ENCODE data around the gene NUDCD3.
"Not testable (repeated sequence)": the region's sequence is repeated elsewhere in the genome, so short reads cannot be mapped to it uniquely, and the experiment has no call there.

Gene NUDCD3

GRCh38 chr7:44441079-44441478 lies 49.4 kb downstream of the NUDCD3 start:
- no peak for DNase-seq

GRCh38 chr7:44440577-44441078 lies 49.8 kb downstream of the NUDCD3 start:
- no peak for DNase-seq

- DNase-seq, result no peak
Measured at GRCh38 chr7:44439926-44440325, 50.5 kb downstream of the NUDCD3 start.

DNA sequence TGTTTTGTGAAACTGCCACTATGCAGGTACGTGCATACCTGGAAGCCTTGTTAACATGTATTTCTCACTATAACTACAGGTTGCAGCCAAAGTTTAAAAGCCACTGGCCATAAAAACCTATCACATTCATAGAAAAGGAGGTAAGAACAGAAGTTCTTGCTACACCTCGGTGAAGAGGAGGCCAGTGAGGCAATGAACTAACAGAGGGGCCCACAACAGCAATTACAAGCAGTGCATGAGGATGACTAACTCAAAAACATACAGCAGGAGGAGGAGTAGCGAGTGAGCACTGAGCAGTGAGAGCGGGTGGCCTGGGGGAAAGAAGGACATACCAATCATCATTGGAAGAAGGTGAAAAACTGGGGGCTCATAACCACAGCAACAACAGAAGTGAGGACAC lies 51.6 kb downstream of the NUDCD3 start:
- no peak for DNase-seq

- DNase-seq, result no peak
Measured at GRCh38 chr7:44434201-44434600, 56.3 kb downstream of the NUDCD3 start.

DNA sequence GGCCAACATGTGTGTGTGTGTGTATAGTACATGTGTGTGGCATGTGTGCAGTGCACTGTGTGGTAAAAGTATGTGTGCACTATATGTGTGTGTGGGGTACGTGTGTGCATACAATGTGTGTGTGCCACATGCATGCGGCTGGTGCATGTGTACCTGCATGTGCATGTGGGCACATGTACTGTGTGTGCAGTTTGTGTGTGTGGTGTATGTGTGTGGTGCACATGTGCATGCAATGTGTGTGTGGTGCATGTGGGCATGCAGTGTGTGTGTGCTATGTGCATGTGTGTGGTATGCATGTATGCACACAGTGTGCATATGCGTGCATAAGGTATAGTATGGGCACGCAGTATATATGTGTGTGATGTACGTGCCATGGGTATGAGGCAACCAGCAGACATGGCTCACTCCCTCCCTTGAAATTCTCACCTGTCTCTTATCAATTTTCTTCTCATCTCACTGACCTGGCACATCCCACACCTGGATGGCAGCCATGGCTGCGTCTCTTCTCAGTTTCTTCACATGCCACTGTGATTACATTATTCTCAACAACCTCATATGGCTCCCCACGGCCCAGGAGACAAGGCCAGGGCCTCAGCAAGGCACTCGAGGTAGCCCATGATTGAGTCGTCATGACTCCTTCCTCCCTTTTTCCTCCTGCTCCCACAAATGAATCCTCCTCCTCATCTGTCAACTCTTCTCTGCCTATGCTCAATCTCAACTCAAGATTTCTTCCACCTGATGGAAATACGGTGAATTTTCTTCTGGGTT lies 57.0 kb downstream of the NUDCD3 start:
- DNase-seq, result no peak

DNA sequence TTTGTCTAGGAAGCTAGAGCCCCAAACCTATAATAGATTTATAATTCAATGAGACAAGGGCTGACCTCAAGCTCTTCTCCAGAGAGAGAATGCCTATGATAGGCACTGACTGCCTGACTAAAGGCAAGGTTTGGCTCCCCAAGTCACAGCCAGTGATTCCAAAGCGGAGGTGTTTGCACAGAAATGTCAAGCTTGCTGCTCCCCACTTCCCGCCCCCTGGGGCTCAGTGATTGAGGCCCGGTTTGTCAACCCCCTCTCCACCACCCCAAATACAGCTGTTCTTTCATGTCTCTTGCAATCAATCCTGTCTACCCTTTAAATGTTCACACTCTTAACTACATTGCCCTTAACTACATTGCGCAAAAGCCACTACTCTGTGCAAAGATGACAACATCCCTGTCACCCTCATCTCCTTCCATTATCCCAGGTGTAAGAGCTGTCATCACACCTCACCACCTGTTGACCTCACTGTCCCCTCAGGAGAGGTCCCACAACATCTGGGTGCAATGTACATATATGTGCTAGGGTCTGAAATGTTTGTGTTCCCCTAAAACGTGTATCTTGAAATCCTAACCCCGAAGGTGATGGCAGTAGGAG lies 58.0 kb downstream of the NUDCD3 start:
- DNase-seq, result no peak

DNA sequence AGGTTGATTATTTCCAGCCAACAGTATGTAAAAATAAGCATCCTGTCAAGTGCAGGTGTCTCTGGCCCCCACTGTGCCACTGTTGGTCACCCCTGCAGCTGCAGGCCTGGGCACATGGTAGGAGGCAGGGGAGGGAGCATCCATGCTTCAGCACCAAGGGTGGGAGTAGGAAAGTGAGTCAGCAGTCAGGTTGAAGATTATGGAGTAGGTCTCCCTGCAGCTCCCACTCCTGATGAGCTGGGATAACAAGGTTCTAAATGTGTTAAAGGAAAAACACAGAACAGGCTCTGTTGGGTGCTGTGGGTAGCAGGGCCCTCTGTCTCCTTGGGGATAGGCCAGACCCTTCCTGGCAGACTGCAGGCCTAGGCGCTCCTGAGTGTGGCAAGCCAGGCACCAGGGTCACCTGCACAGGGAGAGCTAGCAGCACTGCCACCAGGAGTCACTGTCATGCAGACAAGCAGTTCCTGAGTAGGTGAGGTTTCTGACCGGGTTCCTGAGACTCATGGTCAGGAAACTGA lies 59.3 kb downstream of the NUDCD3 start:
- no peak for DNase-seq

DNA sequence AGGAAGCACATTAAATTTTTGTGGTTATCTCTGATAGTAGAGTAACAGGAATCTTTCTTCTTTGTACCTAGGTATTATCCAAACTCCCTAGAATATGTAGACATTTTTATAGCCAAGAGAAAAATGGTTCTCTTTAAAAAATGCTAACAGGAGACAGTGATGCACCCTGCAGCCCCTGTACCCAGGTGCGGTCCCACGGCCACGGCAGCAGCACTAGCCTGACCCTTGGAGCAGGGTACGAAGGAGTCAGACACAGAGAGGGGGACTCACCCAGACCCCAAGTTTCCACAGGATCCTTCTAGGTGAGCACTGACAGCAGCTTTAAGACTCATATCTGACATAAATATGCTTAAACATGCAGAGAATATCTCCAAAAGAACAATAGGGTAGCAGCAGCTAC lies 60.4 kb downstream of the NUDCD3 start:
- DNase-seq, result no peak

DNA sequence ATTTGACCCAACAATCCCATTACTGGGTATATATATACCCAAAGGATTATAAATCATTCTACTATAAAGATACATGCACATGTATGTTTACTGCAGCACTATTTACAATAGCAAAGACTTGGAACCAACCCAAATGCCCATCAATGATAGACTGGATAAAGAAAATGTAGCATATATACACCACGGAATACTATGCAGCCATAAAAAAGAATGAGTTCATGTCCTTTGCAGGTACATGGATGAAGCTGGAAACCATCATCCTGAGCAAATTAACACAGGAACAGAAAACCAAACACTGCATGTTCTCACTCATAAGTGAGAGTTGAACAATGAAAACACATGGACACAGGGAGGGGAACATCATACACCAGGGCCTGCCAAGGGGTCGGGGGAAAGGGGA lies 65.7 kb downstream of the NUDCD3 start:
- DNase-seq, result not testable (repeated sequence)

GRCh38 chr7:44416941-44417340 lies 73.5 kb downstream of the NUDCD3 start:
- no peak for DNase-seq

GRCh38 chr7:44415510-44415909 lies 74.9 kb downstream of the NUDCD3 start:
- DNase-seq, result no peak

- no peak for DNase-seq
Measured at GRCh38 chr7:44415047-44415446, 75.4 kb downstream of the NUDCD3 start.

DNA sequence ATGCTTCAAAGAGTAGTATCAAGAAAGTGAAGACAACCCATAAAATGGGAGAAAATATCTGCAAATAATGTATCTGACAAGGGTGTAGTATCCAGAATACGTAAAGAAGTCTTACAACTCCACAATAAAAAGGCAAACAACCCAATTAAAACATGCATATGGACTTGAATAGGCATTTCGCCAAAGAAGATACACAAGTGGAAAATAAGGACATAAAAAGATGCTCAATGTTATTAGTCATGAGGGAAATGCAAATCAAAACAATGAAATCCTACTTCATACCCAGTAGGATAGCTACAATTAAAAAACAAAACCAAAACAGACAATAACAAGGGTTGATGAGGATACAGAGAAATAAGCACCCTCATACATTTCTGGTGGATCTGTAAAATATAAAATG lies 79.2 kb downstream of the NUDCD3 start:
- DNase-seq, result no peak

DNA sequence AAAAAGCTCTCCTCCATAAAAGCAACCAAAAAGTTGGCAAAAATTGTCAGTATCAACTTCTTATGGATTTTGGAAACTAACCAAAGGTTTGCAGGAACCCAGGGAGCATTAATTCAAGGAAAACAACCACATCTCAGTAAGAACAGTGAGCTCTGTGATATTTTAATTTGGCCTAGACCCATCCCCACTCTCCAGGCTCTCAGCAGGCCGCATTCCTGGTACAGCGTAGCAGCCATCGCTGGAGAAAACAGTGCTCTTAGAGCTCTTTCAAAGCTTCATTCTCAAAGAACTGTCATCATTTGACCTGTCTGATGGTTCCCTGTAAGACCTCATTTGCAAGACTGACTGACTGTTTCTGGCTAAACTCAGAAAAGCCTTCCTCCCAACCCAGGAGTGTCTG lies 81.9 kb downstream of the NUDCD3 start:
- DNase-seq, result no peak

- DNase-seq, result no peak
Measured at GRCh38 chr7:44403775-44404174, 86.7 kb downstream of the NUDCD3 start.

DNA sequence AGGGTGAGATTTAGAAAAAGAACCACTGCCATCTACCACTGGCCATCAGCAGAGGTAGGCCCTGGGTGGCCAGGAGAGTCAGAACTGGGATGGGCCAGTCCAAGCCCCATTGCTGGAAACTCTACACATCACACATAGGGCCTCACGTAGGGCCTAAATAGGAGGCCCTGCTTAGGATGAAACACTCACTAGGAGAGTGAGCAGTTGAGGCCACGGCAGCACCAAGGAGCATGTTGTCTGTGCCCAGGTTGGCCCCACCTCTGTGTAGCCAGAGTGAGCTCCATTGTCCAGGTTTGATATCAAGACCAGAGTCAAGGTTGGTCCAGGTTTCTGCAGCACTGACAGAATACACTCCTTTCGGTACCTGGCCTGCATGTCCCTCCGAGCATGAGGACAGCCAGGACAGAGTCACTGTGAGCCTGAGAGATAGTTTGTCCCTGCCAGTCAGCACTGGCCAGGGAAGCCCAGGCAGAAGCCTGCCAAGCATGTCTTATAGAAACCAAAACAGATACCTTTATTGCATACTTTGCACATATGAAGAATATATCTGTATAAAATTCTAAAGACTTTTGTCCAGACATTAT lies 87.2 kb downstream of the NUDCD3 start:
- DNase-seq, result no peak

GRCh38 chr7:44402401-44403060 lies 87.9 kb downstream of the NUDCD3 start:
- DNase-seq, result no peak

DNA sequence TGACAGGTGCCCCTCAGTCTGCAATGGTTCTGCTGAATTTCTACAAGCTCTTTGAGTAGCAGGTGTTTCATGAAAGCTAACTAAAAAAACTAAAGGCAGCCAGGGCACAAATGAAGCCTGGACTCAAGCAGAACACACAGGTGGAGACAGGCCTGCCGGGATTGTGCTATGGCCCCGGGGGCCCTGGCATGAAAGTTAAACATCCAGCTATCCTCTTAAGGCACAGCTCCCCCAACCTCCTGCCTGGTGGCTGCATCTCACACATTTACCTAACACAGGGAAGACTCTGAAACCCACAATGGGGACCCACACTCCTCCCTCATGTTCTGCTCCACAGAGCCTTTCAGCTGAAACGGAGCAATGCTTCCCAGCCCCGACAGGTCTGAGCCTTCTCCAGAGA lies 88.8 kb downstream of the NUDCD3 start:
- DNase-seq, result no peak

DNA sequence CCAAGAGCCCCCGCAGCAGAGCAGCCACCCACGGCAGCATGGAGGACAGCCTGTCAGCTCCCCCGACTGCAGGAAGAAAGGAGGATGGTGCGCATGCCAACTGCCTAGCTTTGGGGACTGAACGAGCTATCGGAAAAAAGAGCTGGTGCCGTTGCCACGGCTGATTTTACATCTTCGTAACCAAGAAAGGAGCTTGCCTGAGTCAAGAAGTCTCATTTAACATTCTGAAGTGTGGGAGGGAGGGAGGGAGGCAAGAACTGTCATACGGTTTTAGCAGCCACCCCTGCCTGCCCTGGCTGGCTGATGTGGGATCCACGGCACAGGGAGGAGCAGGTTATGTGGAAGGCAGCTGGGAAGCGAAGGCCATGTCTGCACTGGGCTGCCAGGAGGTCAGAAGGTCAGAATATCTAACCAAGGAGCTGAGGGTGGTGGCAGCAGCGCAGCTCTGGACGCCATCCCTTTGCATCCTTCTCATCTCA lies 90.4 kb downstream of the NUDCD3 start:
- no peak for DNase-seq

DNA sequence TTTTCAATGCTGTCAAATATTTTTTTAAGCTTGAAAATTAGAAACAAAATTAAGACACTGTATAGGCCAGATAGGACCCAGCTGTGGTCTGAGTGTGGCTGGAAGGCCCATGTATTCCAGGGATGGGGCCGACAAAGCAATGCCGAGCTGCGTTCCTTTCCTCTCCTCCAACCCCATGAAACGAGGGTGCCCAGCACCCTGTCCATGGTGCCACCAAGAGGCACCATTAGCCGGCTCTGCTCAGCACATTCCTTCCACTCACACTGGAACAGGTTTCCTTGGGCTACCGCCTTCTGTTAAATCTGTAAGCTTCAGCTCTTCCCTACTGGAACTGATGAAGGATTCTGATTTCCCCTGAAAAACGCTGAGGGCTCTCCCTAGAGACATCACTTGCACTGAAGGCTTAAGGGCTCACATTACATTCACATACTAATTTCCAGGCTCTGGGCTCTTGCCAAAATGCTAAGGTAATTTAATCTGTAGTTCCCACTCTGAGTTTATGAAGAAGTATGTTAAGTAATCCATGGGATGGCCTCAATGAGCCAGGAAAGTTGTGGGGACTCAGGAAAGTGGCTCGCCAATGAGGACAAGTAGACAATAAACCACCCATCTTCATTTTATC lies 91.4 kb downstream of the NUDCD3 start:
- no peak for DNase-seq

GRCh38 chr7:44398511-44398911 lies 91.9 kb downstream of the NUDCD3 start:
- DNase-seq, result no peak
